GM19328 (cell line): ENCODE measurements around the gene ITPRIPL1.

Experiments used
- ATAC-seq: cut with Tn5 transposase; IDR thresholded peaks from one replicate; pipeline ENCODE4 v1.9.1; 2021; ENCODE audit warnings: mild to moderate bottlenecking, moderate library complexity; ENCODE audit not compliant: unreplicated experiment

ITPRIPL1 gene

DNA sequence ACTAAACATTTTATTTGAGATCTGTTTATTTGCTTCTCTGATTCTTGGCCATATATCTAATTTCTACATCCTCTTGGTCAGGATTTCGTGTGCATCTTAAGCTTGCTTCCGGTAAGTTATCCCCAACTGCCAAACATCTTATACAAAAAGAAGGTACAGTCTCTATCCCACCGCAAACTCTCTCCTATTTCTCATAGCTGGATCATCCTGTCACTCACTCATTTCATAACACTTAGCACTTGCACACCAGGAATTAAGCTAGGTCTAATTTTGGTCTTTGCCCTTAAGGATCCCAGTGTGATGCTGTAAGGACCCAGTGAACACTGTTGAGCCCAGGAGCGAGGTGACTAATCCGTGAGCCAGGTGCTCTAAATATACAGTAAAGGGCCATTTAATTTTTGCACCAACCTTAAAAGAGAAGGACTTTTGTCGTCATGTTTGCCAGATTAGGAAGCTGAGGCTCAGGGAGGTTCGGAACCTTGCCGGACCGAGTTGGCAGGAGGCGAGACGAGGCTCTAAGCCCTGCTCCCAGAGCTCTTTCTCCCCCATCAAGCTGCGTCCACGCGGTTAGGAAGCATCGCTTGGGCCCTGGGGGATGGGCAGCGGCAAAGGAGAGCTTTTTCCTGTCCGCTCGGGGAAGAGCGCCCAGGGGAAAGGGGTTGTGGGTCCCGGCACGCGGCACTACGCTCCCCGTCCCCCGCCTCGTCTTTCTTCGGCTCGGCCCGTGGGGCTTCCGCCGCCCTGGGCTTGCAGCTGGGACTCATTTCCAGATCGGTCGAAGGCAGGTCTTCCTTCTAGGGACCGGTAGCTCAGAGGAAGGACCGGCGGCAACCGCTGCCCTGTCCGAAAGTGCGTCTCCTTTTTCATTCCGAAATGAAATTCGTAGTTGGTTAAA lies 4.1 kb upstream of the ITPRIPL1 start:
- no peak for ATAC-seq

DNA sequence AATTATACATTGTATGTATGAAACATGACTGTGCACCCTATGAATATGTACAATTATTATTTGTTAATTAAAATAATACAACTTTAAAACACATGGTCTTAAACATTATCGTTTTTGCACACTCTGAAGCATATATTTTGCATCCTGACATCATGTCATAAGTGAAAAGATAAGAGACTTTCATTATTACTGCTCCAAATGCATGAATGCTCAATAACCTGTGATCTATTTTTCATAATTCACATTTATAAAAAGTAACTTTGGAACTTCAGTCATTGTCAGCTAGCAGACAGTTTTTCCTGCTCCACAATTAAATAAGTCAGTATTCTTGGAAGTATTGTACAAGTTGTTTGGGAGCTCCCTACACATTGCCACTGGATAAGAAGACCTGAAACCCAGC lies 1.3 kb upstream of the ITPRIPL1 start:
- ATAC-seq = no peak

GRCh38 chr2:96324721-96325040 lies 436 bp upstream of the ITPRIPL1 start:
- ATAC-seq = no peak

DNA sequence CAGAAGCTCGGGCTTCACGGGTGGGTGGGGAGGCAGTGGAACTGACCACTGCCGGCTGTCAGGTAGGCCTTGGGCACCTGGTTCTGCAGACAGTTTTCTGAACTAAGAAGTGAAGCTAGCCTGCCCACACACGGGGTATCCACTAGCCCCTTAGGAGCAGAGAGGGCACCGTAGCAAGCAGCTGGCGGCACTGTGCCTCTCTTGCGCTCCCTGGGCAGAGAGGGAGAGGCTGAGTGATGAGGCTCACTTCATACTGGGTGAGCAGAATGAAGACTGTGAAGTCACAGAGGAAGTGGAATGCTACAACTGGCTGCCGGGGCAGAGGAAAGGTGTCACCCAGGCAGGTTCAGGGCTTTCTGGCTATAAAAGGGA lies 753 bp downstream of the ITPRIPL1 start:
- ATAC-seq = no peak

- no peak for ATAC-seq
These were observed 1.4 kb downstream of the ITPRIPL1 start for GRCh38 chr2:96326564-96326963.

- no peak for ATAC-seq
These were observed 2.1 kb downstream of the ITPRIPL1 start for GRCh38 chr2:96326990-96327820.

- no peak for ATAC-seq
These were observed 4.3 kb downstream of the ITPRIPL1 start for GRCh38 chr2:96329456-96329855.

GRCh38 chr2:96329874-96330273 lies 4.8 kb downstream of the ITPRIPL1 start:
- no peak for ATAC-seq

DNA sequence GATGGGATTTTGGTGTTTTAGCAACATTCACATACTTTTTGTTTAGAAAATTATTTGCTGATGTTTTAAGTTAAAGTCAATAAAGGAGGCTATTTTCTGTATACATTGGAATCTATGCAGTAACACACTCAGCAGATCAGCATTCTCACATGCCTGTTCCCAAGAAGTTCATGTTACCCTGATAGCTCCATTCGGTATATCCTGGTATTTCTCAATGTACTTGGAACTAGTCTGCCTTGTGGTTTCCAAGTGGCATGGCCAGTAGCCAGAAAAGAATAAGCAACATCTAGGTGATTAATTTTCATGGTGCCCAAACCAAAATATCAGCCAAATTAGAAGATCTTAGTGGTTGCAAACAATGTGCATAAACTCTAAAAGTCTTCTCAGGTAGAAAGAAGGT lies 5.3 kb downstream of the ITPRIPL1 start:
- no peak for ATAC-seq

- no peak for ATAC-seq
These were observed 8.6 kb downstream of the ITPRIPL1 start for GRCh38 chr2:96333708-96334107.

DNA sequence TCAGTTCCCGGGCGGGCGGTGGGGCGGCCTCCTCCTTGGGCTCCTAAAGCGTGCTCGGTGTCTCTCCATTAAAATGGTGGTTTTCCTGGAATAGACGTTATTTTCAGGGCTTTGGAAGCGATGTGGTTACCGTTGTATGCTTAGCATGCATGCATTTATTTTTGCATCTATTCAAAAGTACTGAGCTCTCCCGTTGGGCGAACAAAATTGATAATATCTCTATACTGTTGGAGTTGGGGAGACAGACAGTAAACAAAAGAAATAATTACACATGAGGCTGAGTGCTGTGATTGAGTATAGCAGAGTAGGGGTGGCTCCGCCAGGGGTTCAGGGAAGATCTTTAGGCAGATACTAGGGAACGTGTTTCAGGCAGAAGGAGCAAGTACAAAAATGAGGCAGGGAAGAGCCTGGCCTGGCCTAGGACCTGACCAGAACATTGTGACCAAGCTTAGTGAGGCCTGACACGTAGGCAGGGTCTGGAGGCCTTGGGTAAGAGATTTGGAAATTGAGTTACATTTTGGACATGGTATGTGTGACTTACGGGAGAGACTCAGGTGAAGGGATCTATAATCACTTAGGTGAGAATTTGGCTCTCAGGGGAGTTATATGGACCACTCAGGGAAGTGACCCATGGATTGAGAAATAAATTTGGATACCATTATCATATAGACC lies 11.1 kb downstream of the ITPRIPL1 start:
- no peak for ATAC-seq

DNA sequence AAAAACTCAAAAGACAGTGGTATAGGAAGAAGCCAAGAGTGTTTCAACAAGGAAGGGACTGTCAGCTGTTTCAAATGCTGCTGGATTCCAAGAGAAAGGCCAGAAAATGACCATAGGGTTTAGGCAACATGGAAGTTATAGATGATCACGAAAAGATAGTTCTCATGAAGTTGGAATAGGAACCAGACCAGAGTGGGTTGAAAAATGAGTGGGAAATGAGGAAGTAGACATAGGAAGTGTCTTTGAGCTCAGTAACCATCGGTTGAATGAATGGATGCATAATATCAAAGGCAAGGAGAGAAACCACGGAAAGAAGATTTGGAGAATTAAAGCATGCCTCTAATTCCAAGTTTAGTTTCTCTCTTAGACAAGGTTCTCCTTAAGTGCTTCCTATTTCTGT lies 11.8 kb downstream of the ITPRIPL1 start:
- ATAC-seq = no peak

GRCh38 chr2:96340493-96341414 lies 15.6 kb downstream of the ITPRIPL1 start:
- no peak for ATAC-seq

GRCh38 chr2:96341641-96342040 lies 16.5 kb downstream of the ITPRIPL1 start:
- ATAC-seq = no peak

GRCh38 chr2:96342085-96342484 lies 17.0 kb downstream of the ITPRIPL1 start:
- no peak for ATAC-seq

DNA sequence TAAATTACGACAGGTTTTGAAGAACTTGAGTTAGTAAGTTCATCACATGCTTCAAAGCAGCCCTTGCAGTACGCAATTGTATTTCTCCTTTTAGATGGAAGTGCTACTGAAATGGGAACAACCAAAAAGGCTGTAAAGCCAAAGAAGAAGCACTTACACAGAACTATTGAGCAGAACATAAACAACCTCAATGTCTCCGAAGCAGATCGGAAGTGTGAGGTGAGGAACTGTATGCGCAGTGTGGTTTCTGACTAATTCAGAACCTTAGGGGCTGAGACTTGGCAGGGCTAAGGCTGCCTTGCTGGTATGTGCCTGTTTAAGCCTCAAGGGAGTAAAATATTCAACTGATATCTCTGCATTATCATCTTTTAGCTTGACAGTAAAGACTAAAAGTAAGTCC lies 18.9 kb downstream of the ITPRIPL1 start:
- peak; percentile 70 for ATAC-seq

DNA sequence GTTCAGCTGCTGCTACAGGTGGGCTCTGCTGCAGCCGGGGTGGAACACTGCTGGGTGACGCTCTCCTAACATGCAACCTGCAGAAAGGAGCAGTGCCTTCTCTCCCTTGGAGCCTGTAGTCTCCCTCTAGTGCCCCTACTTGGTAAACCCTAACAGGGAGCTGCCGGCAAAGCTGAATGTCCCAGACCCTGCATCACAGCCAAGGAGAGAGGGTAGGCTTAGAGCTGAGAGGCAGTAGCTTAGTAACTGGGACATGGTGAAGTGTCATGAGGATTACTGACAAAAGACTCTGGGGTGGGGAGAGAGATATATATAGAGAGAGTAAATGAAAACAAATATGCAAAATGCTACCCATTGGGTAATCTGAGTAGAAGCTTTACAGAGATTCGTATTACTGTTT lies 20.3 kb downstream of the ITPRIPL1 start:
- no peak for ATAC-seq

DNA sequence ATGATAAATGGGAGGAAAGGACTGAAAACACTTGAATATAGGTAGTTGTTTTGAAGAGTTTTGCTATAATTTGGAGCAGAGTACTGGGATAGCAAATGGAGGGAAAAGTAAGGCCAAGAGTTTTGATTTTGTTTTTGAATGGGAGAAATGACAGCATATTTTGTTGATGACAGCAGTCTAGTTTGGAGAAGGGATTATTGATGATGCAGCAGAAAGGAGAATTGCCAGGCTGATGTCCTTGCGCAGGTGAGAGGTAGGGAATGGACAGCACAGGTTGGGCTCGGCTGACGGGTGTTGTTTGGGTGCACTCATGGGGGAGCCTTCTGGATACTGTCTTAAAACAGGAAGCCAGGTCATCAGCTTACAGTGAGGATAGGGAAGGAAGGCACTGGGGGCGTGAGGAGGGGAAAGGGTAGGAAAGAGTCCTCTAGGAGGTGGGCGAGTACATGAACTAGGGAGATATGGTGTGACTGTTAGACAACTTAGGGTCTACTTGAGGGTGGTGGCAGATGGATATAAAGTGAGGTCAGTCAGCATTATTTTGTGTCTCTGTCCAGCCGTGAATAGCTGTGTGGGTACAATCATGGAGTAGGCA lies 20.8 kb downstream of the ITPRIPL1 start:
- no peak for ATAC-seq

DNA sequence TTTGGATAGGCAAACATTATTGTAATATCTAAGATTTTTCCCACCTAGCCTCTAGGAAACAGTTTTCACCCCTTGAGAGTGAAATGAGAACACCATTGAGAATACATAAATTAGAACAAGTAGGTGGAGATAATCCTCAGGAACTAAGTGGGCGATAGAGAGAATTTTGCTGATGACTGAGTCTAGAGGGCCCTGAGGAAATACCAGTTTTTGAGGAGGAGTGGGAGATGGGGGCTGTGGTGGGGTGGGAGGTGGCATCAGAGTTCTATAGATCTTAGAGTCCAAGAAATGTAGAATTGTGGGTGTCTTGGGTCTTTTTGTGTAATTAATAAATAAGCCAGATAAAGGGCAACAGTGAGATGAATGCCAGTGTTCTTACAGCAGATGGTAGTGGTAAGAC lies 22.3 kb downstream of the ITPRIPL1 start:
- no peak for ATAC-seq

GRCh38 chr2:96353032-96353561 lies 28.0 kb downstream of the ITPRIPL1 start:
- no peak for ATAC-seq
